ENCODE measurements around the gene ZNF280A. TPM values are rescaled to one million over a fixed set of nuclear protein-coding genes. Genes with fewer than 3 reads are reported as not detected.

The ZNF280A gene
- total and polyA plus RNA-seq, 2 experiments from 2014 or later = not detected

- TF ChIP-seq ETS1 (IDR thresholded peaks at IDR 0.05) = no peak
- TF ChIP-seq CREB1 (CRISPR knock-in tag; IDR thresholded peaks at IDR 0.05; ENCODE audit: low read depth) = no peak
- no peak for TF ChIP-seq STAT1 (IDR thresholded peaks at IDR 0.05; ENCODE audit: unreplicated experiment)
- no peak for TF ChIP-seq NANOG (IDR thresholded peaks at IDR 0.05; ENCODE audit: borderline replicate concordance)
- no peak for TF ChIP-seq ZNF114 (CRISPR knock-in tag; IDR thresholded peaks at IDR 0.05)
- no peak for TF ChIP-seq JUNB (IDR thresholded peaks at IDR 0.05; ENCODE audit: unreplicated experiment)
- no peak for TF ChIP-seq POLR2AphosphoS5 (IDR thresholded peaks at IDR 0.05; ENCODE audit: low read depth)
- TF ChIP-seq EZH2phosphoT487 (IDR thresholded peaks at IDR 0.05; ENCODE audit: unreplicated experiment) = no peak
- no peak for TF ChIP-seq CTCF (conservative IDR thresholded peaks at IDR 0.05; ENCODE audit: low read depth in 2 of 2)
- no peak for TF ChIP-seq REST (IDR thresholded peaks at IDR 0.05; ENCODE audit: unreplicated experiment)
Observed at GRCh38 chr22:22565981-22566380, 45.9 kb upstream of the ZNF280A start (continued).

- Histone ChIP-seq H3K4me3 (no peak within 1 kb of the TSS), H4K20me1 (replicated peaks; ENCODE audit: insufficient read depth) (no peaks in the 10 kb centered on the region), H3K36me3 (ENCODE audit: insufficient read depth) (no peaks in the 10 kb centered on the region), H3K27me3 (ENCODE audit: insufficient read depth) (peaks cover 81% of the 10 kb centered on the region), H3K79me2 (replicated peaks; ENCODE audit: insufficient read depth) (no peaks in the 10 kb centered on the region), H3K4me1 (ENCODE audit: insufficient read depth) (no peaks in the 10 kb centered on the region), H2AFZ (no peak within 1 kb of the TSS), H3K27ac (ENCODE audit: low read depth) (no peak within 1 kb of the TSS), H3K4me2 (no peak within 1 kb of the TSS), H3K9me2 (ENCODE audit: insufficient read depth) (no peaks in the 10 kb centered on the region), H3F3A (replicated peaks; ENCODE audit: low read depth) (no peaks in the 10 kb centered on the region)
- H3K9me3 Mint-ChIP-seq = peaks cover 32% of the 10 kb centered on the region
- H3K4me1 Mint-ChIP-seq = no peaks in the 10 kb centered on the region; the same call in 2 of the 3 replicates
- peaks cover 73% of the 10 kb centered on the region for H3K27me3 Mint-ChIP-seq (ENCODE audit: insufficient read depth, low read depth, poor library complexity)
- peaks cover 8% of the 10 kb centered on the region; the same call in 2 of the 3 replicates for H3K36me3 Mint-ChIP-seq (ENCODE audit: low read depth)
- H3K27ac Mint-ChIP-seq = no peak within 1 kb of the TSS
- peak; percentile 98 for ATAC-seq
- H3K4me3 Mint-ChIP-seq = no peak within 1 kb of the TSS
- DNase-seq (ENCODE audit: low spot score) = peak; percentile 95
- TF ChIP-seq ZNF462 (CRISPR knock-in tag; IDR thresholded peaks at IDR 0.05) (no peak), JUNB (IDR thresholded peaks at IDR 0.05; ENCODE audit: unreplicated experiment) (no peak)
Observed at GRCh38 chr22:22558972-22559603, 39.0 kb upstream of the ZNF280A start, which contains the start of gene PRAME. TSS of gene PRAME (minus strand) at chr22:22559265. CDS start at chr22:22556832, 2,433 bp downstream.

Data from GM23338 (cell line).